T-helper 22 cell (primary cell): Measurements from ENCODE around the gene RASIP1.

Source experiments
- DNase-seq: peaks from one replicate; pipeline ENCODE4 v3.0.0-alpha.2; 2020; ENCODE audit warnings: low read depth

Gene RASIP1

DNA sequence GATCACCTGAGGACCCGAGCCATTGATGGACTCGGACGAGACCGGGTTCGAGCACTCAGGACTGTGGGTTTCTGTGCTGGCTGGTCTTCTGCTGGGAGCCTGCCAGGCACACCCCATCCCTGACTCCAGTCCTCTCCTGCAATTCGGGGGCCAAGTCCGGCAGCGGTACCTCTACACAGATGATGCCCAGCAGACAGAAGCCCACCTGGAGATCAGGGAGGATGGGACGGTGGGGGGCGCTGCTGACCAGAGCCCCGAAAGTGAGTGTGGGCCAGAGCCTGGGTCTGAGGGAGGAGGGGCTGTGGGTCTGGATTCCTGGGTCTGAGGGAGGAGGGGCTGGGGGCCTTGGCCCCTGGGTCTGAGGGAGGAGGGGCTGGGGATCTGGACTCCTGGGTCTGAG, 15.8 kb upstream of the RASIP1 start:
- DNase-seq, result no peak

DNA sequence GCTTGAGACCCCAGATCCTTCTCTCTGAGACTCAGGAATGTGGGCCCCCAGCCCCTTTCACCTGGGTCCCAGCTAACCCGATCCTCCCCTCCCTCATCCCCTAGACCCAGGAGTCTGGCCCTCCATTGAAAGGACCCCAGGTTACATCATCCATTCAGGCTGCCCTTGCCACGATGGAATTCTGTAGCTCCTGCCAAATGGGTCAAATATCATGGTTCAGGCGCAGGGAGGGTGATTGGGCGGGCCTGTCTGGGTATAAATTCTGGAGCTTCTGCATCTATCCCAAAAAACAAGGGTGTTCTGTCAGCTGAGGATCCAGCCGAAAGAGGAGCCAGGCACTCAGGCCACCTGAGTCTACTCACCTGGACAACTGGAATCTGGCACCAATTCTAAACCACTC, 15.4 kb upstream of the RASIP1 start:
- DNase-seq, result no peak

DNA sequence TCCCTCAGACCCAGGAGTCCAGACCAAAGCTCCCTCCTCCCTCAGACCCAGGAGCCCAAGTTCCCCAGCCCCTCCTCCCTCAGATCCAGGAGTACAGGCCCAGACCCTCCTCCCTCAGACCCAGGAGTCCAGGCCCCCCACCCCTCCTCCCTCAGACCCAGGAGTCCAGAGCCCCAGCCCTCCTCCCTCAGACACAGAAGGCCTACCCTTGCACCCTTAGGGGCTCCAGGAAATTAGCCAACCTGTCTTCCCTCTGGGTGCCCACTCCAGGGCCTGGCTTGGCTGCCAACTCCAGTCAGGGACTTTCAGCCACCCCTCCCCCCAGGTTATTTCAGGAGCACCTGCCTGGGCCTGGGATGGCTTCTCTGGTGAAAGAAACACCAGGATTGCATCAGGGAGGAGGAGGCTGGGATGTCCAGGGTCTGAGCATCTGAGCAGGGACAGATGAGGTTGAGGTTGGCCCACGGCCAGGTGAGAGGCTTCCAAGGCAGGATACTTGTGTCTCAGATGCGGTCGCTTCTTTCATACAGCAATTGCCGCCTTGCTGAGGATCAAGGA, 14.8 kb upstream of the RASIP1 start, which contains the start of gene FGF21:
TSS of gene FGF21 (plus strand) at position 441 of the 558 bp plus-strand sequence. CDS start 713 bp downstream, outside the sequence.
- no peak for DNase-seq

DNA sequence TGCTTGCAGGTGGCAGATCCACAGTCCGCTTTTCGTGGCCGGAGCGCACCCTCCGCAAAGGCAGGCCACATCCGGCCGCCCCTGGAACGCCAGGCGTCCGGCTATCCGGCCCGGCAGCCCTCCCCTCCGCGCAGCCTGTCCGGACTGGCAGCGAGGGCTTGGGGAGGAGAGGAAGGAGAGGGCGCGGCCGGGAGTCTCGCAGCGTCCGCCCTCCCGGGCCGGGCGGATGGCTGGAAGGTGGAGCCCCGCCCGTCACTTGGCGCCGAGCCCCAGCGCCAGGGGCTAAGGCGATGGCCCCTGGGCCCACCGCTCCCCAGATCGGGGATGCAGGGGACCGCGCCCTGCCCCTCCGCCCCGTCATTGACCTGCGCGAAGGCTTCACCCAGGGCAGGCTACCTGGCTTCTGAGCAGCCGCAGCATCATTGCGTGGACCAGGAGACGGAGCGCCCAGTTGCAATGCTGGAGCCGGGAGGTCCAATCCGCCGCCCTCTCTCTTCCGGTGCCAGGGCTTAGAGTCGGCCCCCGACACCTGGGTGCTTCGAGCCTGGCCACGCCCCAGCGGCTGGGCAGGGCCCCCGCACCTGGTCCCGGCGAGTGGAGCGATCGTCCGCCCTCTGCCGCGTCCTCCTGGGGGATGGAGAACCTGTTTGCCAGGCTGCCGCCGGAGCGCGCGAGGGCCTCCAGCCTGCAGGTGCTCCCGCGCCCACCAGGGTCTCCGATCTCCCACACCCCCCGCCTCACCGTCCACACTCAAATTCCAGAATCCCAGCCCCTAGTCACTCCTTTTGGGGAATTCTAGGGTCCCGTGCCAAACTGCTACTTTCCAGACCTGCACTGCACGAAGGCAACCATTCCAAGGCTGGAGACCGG, 12.3 kb upstream of the RASIP1 start, which contains the start of gene FUT1:
TSS of gene FUT1 (minus strand) at position 146 of the 870 bp plus-strand sequence. CDS start 1,360 bp downstream, outside the sequence.
- peak; percentile 11 for DNase-seq

DNA sequence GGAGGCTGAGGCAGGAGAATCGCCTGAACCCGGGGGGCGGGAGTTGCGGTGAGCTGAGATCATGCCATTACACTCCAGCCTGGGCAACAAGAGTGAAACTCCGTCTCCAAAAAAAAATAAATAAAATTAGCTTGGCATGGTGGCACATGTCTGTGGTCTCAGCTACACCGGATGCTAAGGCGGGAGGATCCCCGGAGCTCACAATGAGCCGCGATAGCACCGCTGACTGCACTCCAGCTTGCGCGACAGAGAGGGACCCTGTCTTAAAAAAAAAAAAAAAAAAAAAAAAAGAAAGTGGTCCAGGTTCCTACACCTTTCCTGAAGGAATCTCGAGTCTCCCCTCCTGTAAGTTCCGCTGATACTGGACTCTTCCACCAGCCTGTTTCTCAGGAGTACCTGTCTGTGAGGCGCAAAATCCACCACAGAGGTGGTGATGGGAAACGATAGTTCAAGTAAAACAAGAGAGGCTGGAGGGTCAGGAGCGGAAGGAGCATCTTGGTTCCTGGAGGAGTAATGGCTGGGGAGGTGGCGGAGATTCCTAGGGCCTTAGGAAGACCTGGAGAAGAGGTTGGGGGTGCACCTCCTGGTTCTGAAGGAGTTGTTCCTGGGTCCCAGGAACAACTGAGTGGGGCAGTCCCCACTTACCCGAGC, 11.6 kb upstream of the RASIP1 start:
- no peak for DNase-seq

DNA sequence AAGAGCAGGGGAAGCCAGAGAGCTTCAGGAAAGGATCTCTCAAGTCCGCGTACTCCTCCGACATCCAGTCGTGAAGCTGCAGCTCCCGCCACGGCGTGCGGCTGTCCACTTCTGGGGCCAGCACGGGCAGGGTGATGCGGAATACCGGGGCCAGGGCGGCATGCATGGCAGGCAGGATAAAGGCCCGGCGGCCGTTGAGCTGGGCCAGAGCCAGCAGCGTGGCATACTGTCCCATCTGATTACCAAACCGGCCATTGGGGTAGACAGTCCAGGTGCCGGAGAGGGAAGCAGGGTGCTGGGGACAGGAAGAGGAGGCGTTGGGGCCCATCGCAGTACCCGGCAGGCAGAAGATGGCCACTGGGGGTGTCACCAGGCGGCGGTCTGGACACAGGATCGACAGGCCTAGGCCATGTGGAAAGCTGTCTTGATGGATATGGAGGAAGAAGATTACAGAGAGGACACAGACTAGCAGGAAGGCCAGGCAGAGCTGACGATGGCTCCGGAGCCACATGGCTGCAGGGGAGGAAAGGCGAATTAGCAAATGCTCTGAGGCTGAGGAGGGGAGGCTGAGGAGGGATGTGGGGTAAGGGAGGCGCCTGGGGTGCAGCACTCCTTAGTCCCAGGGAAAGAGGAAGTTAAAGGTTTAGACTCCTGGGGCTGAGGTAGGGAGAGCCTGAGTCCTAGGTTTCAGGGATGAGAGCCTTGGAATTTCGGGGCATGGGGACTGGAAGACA, 10.5 kb upstream of the RASIP1 start:
- DNase-seq, result no peak

DNA sequence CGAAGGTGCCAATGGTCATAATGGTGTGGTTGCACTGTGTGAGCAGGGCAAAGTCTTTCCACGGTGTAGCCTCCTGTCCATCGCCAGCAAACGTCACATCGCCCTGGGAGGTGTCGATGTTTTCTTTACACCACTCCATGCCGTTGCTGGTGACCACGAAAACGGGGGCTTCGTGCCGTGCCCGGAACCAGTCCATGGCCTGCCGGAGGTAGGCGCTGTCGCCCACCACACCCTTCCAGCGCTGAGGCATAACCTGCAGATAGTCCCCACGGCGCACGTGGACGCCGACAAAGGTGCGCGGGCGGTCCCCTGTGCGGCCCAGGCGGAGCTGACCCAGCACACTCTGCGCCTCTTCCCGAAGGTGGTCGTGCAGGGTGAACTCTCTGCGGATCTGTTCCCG, 9.9 kb upstream of the RASIP1 start:
- DNase-seq, result no peak

DNA sequence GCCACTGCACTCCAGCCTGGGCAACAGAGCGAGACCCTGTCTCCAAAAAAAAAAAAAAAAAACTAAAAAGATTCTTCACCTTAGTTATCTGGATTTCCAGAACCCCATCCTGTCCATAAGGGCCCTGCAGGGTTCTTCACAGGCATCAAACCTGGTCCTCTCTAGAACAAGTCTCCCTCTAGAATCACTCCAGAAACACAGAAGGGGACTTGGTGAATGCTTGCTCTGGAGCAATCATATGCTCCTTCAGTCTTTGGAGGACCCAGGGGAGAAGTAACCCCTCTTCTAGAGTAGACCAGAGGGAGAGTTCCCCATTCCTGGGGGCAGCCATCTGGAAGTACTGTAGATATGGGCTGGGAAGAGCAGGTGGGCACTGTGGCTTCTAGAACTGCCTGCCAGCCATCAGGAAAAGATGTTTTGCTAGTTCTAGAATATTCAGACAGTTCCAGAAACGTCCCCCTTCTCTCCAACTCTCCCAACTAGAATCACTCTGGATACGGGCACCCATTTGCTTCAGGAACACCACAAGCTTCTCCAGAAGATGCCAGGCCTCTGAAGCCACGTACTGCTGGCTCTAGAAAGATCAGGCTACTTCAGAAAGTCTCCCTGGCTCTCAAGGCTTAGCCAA, 9.3 kb upstream of the RASIP1 start:
- no peak for DNase-seq

DNA sequence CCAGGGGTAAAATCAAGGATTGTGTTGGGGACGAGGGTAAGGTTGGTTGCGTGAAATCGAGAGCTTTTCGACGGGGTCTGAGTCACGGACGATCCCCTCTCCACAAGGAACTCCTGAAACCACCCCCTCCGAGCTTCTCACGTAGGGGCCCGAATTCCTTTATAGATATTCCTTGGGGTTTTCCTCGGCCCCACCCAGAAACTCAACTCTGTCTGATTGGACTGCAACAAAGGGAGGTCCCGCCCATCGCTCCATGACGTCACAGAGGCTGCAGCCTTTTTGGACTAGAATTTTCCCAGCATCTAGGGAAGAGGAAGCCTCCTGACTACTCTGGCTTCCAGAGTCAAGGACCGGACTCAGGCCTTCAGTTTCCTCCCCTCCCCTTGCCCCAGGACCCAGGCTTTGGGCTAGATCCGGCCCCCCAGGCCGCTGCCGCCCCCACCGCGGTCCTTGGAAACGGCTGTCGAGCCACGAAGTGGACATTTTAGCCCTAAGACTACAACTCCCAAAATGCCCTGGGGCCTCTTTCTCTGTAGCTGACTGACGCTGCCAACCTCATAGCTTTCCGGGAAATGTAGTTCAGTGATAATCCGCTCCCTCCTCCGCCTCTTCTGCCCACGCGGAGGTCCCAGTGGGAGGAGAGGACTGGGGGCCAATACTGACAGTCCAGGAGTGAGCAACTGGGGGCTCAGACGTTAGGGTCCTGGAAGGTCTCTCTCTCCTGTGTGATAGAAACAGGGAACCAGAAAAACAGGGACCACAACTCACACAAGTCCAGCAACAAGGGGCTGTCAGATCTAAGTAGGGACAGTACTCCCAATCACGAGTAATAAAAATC, 6.5 kb upstream of the RASIP1 start, which contains the start of gene IZUMO1:
TSS of gene IZUMO1 (minus strand) at position 172 of the 838 bp plus-strand sequence. CDS start 1,050 bp downstream, outside the sequence.
- no peak for DNase-seq

DNA sequence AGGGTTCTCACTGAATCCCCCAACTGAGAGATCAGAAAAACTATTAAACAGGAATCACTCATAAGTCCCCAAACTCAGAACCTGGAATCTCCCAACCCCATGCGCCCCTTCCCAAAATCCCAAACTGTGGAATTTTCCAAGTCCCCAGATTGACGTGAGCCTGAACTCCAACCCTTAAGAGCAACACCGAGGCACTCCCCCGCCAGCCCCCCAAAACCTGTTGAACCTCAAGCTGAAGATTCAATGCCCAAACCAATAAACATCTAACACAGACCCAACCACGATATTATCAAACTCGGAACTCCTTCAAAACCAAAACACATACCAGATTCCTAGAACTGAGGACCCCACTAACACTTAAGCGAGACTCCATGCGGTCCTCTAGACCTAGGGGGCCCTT, 5.7 kb upstream of the RASIP1 start:
- no peak for DNase-seq

DNA sequence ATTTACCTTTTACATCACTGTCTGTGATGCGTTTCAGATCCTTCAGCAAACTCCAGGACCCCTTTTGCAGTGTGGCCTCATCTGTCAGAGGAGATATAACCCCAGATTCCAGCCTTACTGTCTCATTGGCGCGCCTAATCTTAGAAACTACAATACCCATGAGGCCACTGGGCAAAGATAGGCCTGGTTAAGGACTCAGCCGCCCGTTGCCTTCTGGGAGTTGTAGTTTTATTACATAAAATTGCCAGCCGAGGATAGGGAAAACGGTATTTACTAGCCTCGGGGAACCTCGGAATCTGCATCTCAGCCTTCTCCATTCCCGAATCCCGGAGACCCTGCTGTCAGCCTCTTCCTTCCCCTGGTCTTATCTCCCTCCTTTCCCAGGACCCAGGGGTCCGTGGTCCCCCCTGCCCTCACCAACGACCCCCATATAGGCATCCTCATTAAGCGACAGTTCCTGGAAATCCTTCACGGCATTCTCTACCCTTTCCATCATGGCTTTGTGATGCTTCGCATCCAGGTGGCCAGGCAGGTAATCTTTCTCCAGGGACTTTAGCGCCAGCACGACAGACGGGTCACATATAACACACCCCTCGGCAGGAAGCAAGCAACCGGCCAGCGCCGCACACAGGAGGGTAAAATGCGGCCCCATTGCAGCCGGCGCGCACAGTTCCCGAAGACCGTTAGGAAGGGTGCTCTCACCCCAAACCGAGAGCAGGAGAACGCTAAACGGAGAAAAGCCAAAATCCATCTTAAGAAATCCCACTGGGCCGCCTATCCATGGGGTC, 5.0 kb upstream of the RASIP1 start:
- no peak for DNase-seq

DNA sequence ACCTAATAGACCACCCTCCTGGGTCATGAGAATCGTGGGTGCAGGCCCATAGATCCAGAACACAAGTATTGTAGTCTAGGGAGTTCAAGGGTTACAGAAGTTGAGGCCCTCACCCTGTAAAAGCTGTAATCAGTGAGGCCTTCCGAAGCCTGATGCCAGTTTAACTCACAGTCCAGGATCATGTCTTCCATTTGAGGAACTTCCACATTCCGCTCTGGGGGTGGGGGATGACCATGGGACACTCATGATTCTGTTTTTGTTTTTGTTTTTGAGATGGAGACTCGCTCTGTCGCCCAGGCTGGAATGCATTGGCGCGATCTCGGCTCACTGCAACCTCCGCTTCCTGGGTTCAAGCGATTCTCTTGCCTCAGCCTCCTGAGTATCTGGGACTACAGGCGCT, 1.7 kb upstream of the RASIP1 start:
- DNase-seq, result no peak

DNA sequence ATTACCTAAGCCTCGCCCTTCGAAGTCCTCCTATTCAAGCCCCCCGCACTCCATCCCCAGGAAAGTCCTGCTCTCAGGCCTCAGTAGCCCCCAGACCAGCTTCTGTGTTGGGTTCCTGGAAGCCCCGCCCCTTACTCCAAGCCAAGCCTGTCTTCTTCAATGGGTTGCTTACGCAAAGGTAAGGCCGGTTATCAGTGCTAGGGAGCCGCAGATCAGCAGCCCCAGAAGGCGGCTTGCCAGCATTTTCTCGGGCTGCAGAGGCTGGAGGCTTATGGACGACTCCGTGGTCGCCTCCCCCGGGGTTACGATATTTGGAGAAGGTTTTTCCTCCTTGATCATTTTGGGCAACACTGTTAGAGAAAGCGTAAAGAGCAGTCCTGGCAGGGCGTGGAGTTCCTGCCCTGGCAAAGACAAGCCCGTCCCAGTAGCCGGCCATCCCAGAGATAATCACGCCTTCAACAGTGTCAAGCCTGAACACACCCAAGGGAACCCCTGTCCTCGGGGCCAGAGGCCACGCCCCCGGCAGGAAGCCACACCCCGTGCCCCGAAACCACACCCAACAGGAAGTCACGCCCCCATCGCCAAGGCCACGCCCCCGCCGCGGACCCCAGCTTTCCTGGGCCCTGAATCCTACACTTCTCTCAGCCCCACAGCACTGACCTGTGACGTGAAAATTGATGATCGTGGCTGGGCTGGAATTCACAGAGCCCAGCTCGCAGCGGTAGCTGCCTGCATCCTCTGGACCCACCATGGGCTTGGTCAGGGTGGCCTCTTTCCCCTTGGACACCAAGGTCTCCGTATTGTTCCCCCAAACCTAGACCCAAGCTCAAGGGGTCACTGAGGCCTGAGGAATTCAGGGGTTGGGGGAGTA, 954 bp upstream of the RASIP1 start:
- DNase-seq, result no peak

DNA sequence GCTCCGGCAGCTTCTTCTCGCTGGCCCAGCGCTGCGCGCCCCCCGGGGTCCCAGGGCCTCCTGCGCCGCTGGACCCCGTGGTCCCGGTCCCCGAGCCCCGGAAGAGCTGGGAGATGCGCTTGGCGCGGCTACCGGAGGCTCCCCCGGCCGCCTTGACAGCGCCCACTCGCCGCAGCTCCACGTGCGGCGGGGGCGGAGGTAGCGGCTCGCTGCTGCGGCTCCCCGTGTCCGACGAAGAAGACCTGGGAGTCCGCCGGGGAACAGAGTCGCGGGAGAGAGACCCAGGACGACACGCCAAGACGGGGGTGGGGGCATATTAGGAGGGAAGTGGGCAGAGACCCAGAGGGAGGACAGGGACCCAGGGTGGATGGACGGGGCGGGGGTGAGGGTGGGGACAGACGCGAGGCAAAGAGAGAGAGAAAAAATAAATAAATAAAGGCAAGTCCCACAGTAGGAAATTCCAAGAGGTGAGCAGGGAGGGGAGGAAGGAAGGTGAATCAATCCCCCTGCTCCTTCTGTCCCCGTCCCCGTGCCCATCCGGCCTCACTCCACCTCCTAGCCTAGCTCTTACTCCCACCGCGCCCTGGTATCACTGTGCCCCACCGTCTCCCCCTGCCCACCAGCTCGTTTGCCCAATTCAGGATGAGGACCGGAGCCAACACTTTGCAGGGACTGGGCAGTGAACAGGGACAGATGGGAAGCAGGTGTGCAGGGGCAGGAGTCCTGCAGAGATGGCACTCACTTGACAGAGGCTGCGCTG, 826 bp downstream of the RASIP1 start:
- no peak for DNase-seq

DNA sequence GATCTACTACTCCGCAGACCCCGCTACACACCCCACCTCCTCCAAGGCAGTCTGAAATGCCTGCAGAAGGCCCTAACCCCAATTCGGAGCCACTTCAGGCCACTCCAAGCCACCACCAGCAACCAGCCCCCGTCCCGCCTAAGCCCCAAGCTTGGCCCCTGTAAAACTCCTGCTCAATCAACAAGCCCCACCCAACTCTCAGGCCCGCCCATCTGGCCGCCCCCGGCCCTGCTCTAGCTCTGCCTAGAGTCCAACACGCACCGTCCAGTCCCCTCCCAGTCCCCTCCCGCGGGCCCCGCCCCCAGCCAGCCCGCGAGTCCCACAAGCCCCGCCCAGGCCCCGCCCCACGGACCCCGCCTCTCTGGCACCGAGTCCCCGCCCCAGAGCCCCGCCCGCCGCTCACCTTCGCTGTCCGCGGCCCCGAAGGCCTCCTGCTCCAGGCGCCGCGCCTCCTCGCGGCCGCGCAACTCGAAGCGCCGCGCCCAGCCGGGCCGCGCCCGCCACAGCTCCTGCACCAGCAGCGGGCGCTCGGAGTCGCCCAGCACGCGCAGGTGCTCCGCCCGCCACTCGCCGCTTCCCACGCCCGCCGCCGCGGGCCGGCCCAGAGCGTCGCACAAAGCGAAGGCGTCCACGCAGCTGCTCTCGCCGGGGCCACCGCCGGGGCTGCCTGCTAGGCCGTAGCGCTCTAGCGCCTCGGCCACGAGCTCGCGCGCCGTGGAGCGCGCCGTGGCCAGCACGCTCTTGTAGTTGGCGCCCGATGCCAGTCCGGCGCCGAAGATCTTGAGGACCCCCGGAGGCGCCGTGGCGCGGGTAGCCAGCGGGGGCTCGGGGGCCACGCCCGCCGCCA, 1.6 kb downstream of the RASIP1 start:
- DNase-seq, result peak; percentile 85

DNA sequence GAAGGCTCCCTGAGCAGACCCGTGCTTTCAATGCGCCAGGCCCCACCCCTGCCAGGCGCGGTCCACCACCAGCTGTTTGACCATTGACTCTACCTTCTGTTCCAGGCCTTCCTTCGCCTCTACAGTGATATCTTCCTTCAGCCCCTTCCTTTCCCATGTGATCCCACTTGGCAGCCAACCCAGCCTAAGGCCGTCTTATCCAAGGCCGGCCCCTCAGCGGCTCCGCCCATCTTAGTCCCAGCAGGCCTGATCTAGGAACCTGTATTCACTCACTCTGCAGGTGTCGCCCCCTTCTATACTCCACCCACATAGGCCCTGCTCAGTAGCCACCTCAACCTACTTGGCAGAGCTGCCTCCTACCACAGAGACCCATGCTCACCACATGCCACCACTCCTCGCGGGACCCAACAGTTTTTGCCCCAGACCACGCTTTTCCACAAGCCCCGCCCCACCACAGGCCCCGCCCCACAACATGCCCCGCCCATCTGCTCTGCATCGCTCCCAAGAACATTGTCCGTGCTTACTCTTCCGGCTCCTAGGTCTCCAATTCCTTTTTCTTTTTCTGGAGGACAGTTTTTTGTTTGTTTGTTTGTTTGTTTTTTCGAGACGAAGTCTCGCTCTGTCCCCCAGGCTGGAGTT, 2.9 kb downstream of the RASIP1 start:
- no peak for DNase-seq
